WTC11 (cell line): ENCODE data around the gene PLXNB1. TPM values are rescaled to one million over a fixed set of nuclear protein-coding genes. Genes with fewer than 3 reads are reported as not detected.

ENCODE experiments used
- ATAC-seq: fragments of 200-7000 bp; cut with Tn5 transposase; 2 replicates; pipeline ENCODE4 v1.10.0; 2021; ENCODE audit warnings: mild to moderate bottlenecking, moderate library complexity
- CTCF ChIA-PET: fragments of 300-600 bp; sonication (Branson Sonifier 250); formaldehyde crosslinking; loops from one replicate; lab custom pipeline; 2021; ENCODE audit warnings: antibody characterized with exemption; lab: Charles Lee
- POLR2A ChIA-PET: fragments of 350-600 bp; sonication (Branson Sonifier 250); formaldehyde crosslinking; loops from one replicate; lab custom pipeline; 2021; ENCODE audit warnings: antibody characterized with exemption; lab: Charles Lee
- DNase-seq: peaks from one replicate; pipeline ENCODE4 v3.0.0; 2021; ENCODE audit warnings: low spot score
- H3K27ac Mint-ChIP-seq: 2 replicates; pipeline ENCODE4 v1.8.0; 2021; ENCODE audit warnings: mixed read lengths
- H3K27me3 Mint-ChIP-seq: 2 replicates; pipeline ENCODE4 v1.8.0; 2021; ENCODE audit warnings: low read depth, mild to moderate bottlenecking, moderate library complexity, mixed read lengths
- H3K36me3 Mint-ChIP-seq: 2 replicates; pipeline ENCODE4 v1.8.0; 2021; ENCODE audit warnings: mixed read lengths
- H3K4me1 Mint-ChIP-seq: 2 replicates; pipeline ENCODE4 v1.8.0; 2022; ENCODE audit warnings: mixed read lengths
- H3K4me3 Mint-ChIP-seq: 2 replicates; pipeline ENCODE4 v1.8.0; 2021; ENCODE audit warnings: mild to moderate bottlenecking, moderate library complexity, mixed read lengths
- H3K9me3 Mint-ChIP-seq: 2 replicates; pipeline ENCODE4 v1.8.0; 2021; ENCODE audit warnings: mixed read lengths
- AR ChIP-seq: fragments of 250-450 bp; sonication (Bioruptor Pico); IDR thresholded peaks from 2 replicates; pipeline ENCODE4 v1.9.0; 2021; ENCODE audit warnings: mild to moderate bottlenecking
- CDX4 ChIP-seq: fragments of 250-450 bp; sonication (Bioruptor Pico); IDR thresholded peaks from 2 replicates; pipeline ENCODE4 v1.9.0; 2021; ENCODE audit warnings: moderate library complexity, mild to moderate bottlenecking, inconsistent platforms, borderline replicate concordance
- CTCF ChIP-seq: fragments of 200-600 bp; IDR thresholded peaks from 2 replicates; pipeline ENCODE4 v1.8.0; 2022; ENCODE audit warnings: antibody characterized with exemption
- PREB ChIP-seq: sonication (generic); formaldehyde crosslinking; IDR thresholded peaks from 2 replicates; pipeline ENCODE4 v1.8.1; 2022; ENCODE audit warnings: mild to moderate bottlenecking, missing genetic modification reagents, moderate library complexity, borderline replicate concordance
- RORB ChIP-seq: fragments of 250-450 bp; sonication (Bioruptor Pico); IDR thresholded peaks from 2 replicates; pipeline ENCODE4 v1.9.0; 2021; ENCODE audit warnings: mild to moderate bottlenecking
- TP53 ChIP-seq: sonication (generic); formaldehyde crosslinking; IDR thresholded peaks from 2 replicates; pipeline ENCODE4 v1.8.1; 2023; ENCODE audit warnings: mild to moderate bottlenecking, missing genetic modification reagents
- ZBTB43 ChIP-seq: sonication (generic); formaldehyde crosslinking; IDR thresholded peaks from 2 replicates; pipeline ENCODE4 v1.8.1; 2023; ENCODE audit warnings: mild to moderate bottlenecking, missing genetic modification reagents
- ZMAT4 ChIP-seq: fragments of 250-450 bp; sonication (Bioruptor Pico); IDR thresholded peaks from 2 replicates; pipeline ENCODE4 v1.9.0; 2021; ENCODE audit warnings: mild to moderate bottlenecking
- ZNF121 ChIP-seq: sonication (generic); formaldehyde crosslinking; IDR thresholded peaks from 2 replicates; pipeline ENCODE4 v1.8.0; 2023; ENCODE audit warnings: missing genetic modification reagents
- ZNF416 ChIP-seq: fragments of 250-450 bp; sonication (Bioruptor Pico); IDR thresholded peaks from 2 replicates; pipeline ENCODE4 v1.9.0; 2021; ENCODE audit warnings: mild to moderate bottlenecking, inconsistent platforms
- total RNA-seq: library from RNA; stranded (reverse); gene quantifications from 3 replicates; pipeline ENCODE4 v1.2.3, GENCODE V29; 2021

The PLXNB1 gene
- total RNA-seq, 1 experiment from 2014 or later: 143 TPM

- POLR2A ChIA-PET: no interaction called here
- CTCF ChIA-PET: interaction anchor here (1.3 to 18.3 kb wide), 3 partner anchors 13 to 19 kb away, joined by 7 to 218 read pairs (median 7); no protein-coding TSS in a partner anchor
Observed at GRCh38 chr3:48419597-48419996, 10.3 kb downstream of the PLXNB1 start.

More at GRCh38 chr3:48419597-48419996, 10.3 kb downstream of the PLXNB1 start:
- ATAC-seq (no peak), DNase-seq (no peak)
- H3K4me1 Mint-ChIP-seq: no peaks in the 10 kb centered on the region; the same call in 1 of the 2 replicates
- H3K9me3 Mint-ChIP-seq: no peaks in the 10 kb centered on the region
- no peak for TF ChIP-seq PREB
- no peak for TF ChIP-seq ZNF121 (CRISPR knock-in tag)
- TF ChIP-seq ZBTB43 (CRISPR knock-in tag): no peak
- TF ChIP-seq TP53 (CRISPR knock-in tag): no peak
- no peak for TF ChIP-seq ZMAT4 (CRISPR knock-in tag)
- no peak for TF ChIP-seq AR
- TF ChIP-seq ZNF416 (CRISPR knock-in tag): no peak
- no peak for TF ChIP-seq RORB (CRISPR knock-in tag)
- TF ChIP-seq CDX4 (CRISPR knock-in tag): no peak
- no peak for TF ChIP-seq CTCF
- no peak overlapping the region for H3K27ac Mint-ChIP-seq
- H3K36me3 Mint-ChIP-seq: peaks cover 20% of the 10 kb centered on the region
- H3K27me3 Mint-ChIP-seq: no peaks in the 10 kb centered on the region
- H3K4me3 Mint-ChIP-seq: no peak overlapping the region
